Neural cell (in vitro differentiated cells): ENCODE data around the gene C7. TPM values are rescaled to one million over a fixed set of nuclear protein-coding genes. Genes with fewer than 3 reads are reported as not detected.

Experiments used
- H2AFZ ChIP-seq: fragments of 200-600, 300-800 bp; sonication (generic), shearing (Covaris generic); 2 replicates; pipeline ENCODE4 v1.6.0; 2014; ENCODE audit warnings: low read depth, mild to moderate bottlenecking, antibody characterized with exemption, low read length, moderate library complexity
- H3F3A ChIP-seq: fragments of 200-600 bp; shearing (Covaris generic); 2 replicates; pipeline ENCODE4 v1.6.1; 2016; ENCODE audit warnings: mild to moderate bottlenecking, moderate library complexity, mixed read lengths, antibody characterized with exemption, low read length; ENCODE audit not compliant: insufficient read depth, poor library complexity, severe bottlenecking
- H3K27ac ChIP-seq: fragments of 200-600, 300-800 bp; sonication (generic), shearing (Covaris generic); 2 replicates; pipeline ENCODE4 v1.5.1; 2014; ENCODE audit warnings: mild to moderate bottlenecking, low read length, moderate library complexity
- H3K27me3 ChIP-seq: fragments of 300-800, 200-600 bp; sonication (generic), shearing (Covaris generic); 2 replicates; pipeline ENCODE4 v1.6.0; 2014; ENCODE audit warnings: mild to moderate bottlenecking, low read depth, low read length, moderate library complexity; ENCODE audit not compliant: insufficient read depth
- H3K36me3 ChIP-seq: fragments of 300-800, 200-600 bp; sonication (generic), shearing (Covaris generic); 2 replicates; pipeline ENCODE4 v1.5.1; 2014; ENCODE audit warnings: mild to moderate bottlenecking, antibody characterized with exemption, low read length, moderate library complexity; ENCODE audit not compliant: insufficient read depth
- H3K4me2 ChIP-seq: fragments of 300-800, 200-600 bp; sonication (generic), shearing (Covaris generic); 2 replicates; pipeline ENCODE4 v1.6.0; 2014; ENCODE audit warnings: mild to moderate bottlenecking, low read length
- H3K4me3 ChIP-seq: fragments of 300-800, 200-600 bp; sonication (generic), shearing (Covaris generic); 2 replicates; pipeline ENCODE4 v1.5.1; 2014; ENCODE audit warnings: mild to moderate bottlenecking, low read length, moderate library complexity
- H3K79me2 ChIP-seq: fragments of 200-600 bp; shearing (Covaris generic); replicated peaks from 2 replicates; pipeline ENCODE4 v1.6.0; 2014; ENCODE audit warnings: mild to moderate bottlenecking, low read length, moderate library complexity; ENCODE audit not compliant: insufficient read depth
- H3K9ac ChIP-seq: fragments of 300-800, 200-600 bp; sonication (generic), shearing (Covaris generic); 2 replicates; pipeline ENCODE4 v1.6.1; 2016; ENCODE audit warnings: mild to moderate bottlenecking, low read length, mixed read lengths
- H3K9me2 ChIP-seq: fragments of 200-600 bp; shearing (Covaris generic); 2 replicates; pipeline ENCODE4 v1.6.1; 2016; ENCODE audit warnings: mild to moderate bottlenecking, low read length, mixed read lengths; ENCODE audit not compliant: insufficient read depth
- H3K9me3 ChIP-seq: fragments of 200-600, 300-800 bp; sonication (generic), shearing (Covaris generic); 2 replicates; pipeline ENCODE4 v1.6.1; 2016; ENCODE audit warnings: mild to moderate bottlenecking, mixed run types, low read length, moderate library complexity, mixed read lengths
- H4K20me1 ChIP-seq: fragments of 200-600 bp; shearing (Covaris generic); 2 replicates; pipeline ENCODE4 v1.6.1; 2016; ENCODE audit warnings: mild to moderate bottlenecking, mixed run types; ENCODE audit not compliant: insufficient read depth
- EP300 ChIP-seq: fragments of 450-650 bp; conservative IDR thresholded peaks from 2 replicates; pipeline ENCODE4 v1.6.1; 2014; ENCODE audit warnings: antibody characterized with exemption, mild to moderate bottlenecking, moderate library complexity; ENCODE audit not compliant: poor library complexity, severe bottlenecking
- EZH2 ChIP-seq: fragments of 200-600, 300-800 bp; shearing (Covaris generic), sonication (generic); IDR thresholded peaks from 2 replicates; pipeline ENCODE4 v1.6.1; 2014; ENCODE audit warnings: antibody characterized with exemption, low read length, borderline replicate concordance, mild to moderate bottlenecking; ENCODE audit not compliant: insufficient read depth, poor library complexity, severe bottlenecking
- MXI1 ChIP-seq: fragments of 450-650 bp; conservative IDR thresholded peaks from 2 replicates; pipeline ENCODE4 v1.6.1; 2014; ENCODE audit warnings: antibody characterized with exemption, mild to moderate bottlenecking; ENCODE audit not compliant: poor library complexity, severe bottlenecking
- POLR2AphosphoS5 ChIP-seq: IDR thresholded peaks from 2 replicates; pipeline ENCODE4 v1.6.1; 2012
- RAD21 ChIP-seq: fragments of 450-650 bp; conservative IDR thresholded peaks from 2 replicates; pipeline ENCODE4 v1.6.1; 2014; ENCODE audit warnings: antibody characterized with exemption, mild to moderate bottlenecking, moderate library complexity
- REST ChIP-seq: IDR thresholded peaks from 2 replicates; pipeline ENCODE4 v1.6.1; 2012; ENCODE audit warnings: borderline replicate concordance
- SMC3 ChIP-seq: fragments of 450-650 bp; conservative IDR thresholded peaks from 2 replicates; pipeline ENCODE4 v1.6.1; 2014; ENCODE audit warnings: antibody characterized with exemption, mild to moderate bottlenecking, moderate library complexity; ENCODE audit not compliant: poor library complexity
- TAF1 ChIP-seq: IDR thresholded peaks from 2 replicates; pipeline ENCODE4 v1.6.1; 2012; ENCODE audit warnings: low read depth
- polyA plus RNA-seq: library from polyadenylated mRNA; depleted of rRNA; stranded (reverse); fragments of >200 nt; gene quantifications from 2 replicates; pipeline ENCODE4 v1.2.3, GENCODE V29; 2014
- TF ChIP-seq, protein P1 (sequence below): fragments of 450-650 bp; IDR thresholded peaks from 2 replicates; pipeline ENCODE4 v1.5.1; 2014; ENCODE audit warnings: antibody characterized with exemption, mild to moderate bottlenecking, moderate library complexity; ENCODE audit not compliant: poor library complexity, severe bottlenecking

Gene C7
- polyA plus RNA-seq, 1 donor from 2014 or later, result not detected

DNA sequence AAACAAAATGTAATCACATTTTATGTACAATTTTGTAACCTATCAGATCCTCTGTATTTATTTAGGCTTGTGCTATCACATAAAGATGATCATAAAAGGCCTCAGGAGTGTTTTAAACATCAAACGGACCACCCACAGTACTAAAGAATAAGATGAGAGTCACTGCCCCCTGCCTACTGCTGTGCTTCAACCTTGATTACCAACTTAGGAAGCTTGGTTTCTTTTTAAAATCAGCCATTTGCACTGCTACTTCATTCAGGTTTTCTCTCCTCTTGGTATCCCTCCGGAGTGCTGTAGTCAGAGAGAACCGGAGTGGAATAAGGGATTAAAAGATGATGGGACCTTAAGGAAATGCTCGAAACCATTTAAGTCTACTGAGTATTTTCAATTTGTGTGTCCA lies 6.9 kb downstream of the C7 start:
- H4K20me1 ChIP-seq, result no peaks in the 10 kb centered on the region
- TF ChIP-seq, protein P1, sequence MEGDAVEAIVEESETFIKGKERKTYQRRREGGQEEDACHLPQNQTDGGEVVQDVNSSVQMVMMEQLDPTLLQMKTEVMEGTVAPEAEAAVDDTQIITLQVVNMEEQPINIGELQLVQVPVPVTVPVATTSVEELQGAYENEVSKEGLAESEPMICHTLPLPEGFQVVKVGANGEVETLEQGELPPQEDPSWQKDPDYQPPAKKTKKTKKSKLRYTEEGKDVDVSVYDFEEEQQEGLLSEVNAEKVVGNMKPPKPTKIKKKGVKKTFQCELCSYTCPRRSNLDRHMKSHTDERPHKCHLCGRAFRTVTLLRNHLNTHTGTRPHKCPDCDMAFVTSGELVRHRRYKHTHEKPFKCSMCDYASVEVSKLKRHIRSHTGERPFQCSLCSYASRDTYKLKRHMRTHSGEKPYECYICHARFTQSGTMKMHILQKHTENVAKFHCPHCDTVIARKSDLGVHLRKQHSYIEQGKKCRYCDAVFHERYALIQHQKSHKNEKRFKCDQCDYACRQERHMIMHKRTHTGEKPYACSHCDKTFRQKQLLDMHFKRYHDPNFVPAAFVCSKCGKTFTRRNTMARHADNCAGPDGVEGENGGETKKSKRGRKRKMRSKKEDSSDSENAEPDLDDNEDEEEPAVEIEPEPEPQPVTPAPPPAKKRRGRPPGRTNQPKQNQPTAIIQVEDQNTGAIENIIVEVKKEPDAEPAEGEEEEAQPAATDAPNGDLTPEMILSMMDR, result no peak
- TF ChIP-seq REST, result no peak
- TF ChIP-seq EZH2, result no peak
- no peak for TF ChIP-seq EP300
- TF ChIP-seq POLR2AphosphoS5, result no peak
- no peak for TF ChIP-seq TAF1
- TF ChIP-seq SMC3, result no peak
- no peak for TF ChIP-seq MXI1
- TF ChIP-seq RAD21, result no peak
- no peak overlapping the region for H3K9ac ChIP-seq

GRCh38 chr5:40928886-40929448 lies 19.7 kb downstream of the C7 start:
- H3K27ac ChIP-seq, result no peak overlapping the region
- TF ChIP-seq TAF1 (no peak), REST (no peak)
- no peaks in the 10 kb centered on the region for H3K79me2 ChIP-seq
- H3K9me2 ChIP-seq, result no peaks in the 10 kb centered on the region
- no peaks in the 10 kb centered on the region for H4K20me1 ChIP-seq
- no peaks in the 10 kb centered on the region for H3K36me3 ChIP-seq
- peaks cover 9% of the 10 kb centered on the region for H3K9me3 ChIP-seq
- no peak overlapping the region for H3K9ac ChIP-seq
- no peak overlapping the region for H2AFZ ChIP-seq
- H3K4me2 ChIP-seq, result no peak overlapping the region
- no peak overlapping the region for H3K4me3 ChIP-seq
- no peaks in the 10 kb centered on the region for H3K27me3 ChIP-seq
- no peaks in the 10 kb centered on the region for H3F3A ChIP-seq

More for the DNA sequence above, 6.9 kb downstream of the C7 start:
- Histone ChIP-seq H3K9me2 (no peaks in the 10 kb centered on the region), H3K4me2 (no peak overlapping the region), H3K79me2 (no peaks in the 10 kb centered on the region), H3K9me3 (no peaks in the 10 kb centered on the region), H3K36me3 (no peaks in the 10 kb centered on the region), H3K4me3 (no peak overlapping the region), H2AFZ (no peak overlapping the region), H3K27me3 (no peaks in the 10 kb centered on the region), H3K27ac (no peak overlapping the region), H3F3A (no peaks in the 10 kb centered on the region)
